ENCODE measurements around the gene FLYWCH2. TPM values are rescaled to one million over a fixed set of nuclear protein-coding genes. Genes with fewer than 3 reads are reported as not detected.

FLYWCH2 gene, protein sequence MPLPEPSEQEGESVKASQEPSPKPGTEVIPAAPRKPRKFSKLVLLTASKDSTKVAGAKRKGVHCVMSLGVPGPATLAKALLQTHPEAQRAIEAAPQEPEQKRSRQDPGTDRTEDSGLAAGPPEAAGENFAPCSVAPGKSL
- 23.2 TPM for total RNA-seq
- long read RNA-seq, transcript FLYWCH2-202 (4 exons, 1,036 nt): major isoform, 26 of 34 reads
- long read RNA-seq, partial matches to known transcripts: 1 of 34 reads
- long read RNA-seq, other reads (novel, unspliced or antisense): 7 of 34 reads

DNA sequence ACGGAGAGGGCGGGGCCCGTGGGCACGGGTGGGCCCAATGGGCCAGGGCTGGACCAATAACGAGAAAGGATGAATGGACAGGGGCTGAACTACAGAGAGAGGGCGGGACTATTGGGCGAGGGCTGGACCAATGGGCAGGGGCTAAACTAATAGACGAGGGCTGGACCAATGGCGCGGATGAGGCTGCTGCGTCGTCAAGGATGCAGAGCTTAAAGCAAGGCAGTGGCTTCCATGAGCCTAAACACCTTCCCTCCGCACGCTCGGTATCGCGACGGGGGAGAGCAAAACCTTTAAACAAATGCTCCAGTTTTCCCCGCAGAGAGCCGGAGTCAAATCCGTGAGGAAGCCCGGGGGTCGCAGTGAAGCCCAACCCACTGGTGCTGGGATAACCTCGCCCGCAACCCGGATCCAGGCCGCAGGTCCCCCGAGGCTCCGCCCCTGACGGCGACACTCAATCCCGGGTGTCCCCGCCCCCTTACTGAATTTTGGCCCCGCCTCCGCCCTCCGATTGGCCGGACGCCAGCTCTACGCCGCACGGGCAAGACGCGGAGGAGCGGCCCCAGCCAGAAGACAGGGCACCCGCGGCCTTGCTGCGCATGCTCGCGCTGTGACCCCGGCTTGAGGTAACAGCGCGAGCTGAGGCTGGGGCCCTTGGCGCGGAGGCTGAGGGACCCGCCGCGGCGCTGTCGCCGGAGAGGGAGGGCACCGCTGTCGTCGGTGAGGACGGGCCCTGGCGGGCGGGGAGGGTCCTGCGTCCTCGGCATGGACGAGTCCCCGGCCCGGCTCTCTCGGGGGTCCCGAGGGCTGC is at the start of gene FLYWCH2:
Gene FLYWCH2, plus strand, starts transcription at position 566 of the 808 bp plus-strand sequence. CDS start 13,235 bp downstream, outside the sequence.
- intact Hi-C loops (cut with micrococcal nuclease): no loop called here
- Histone ChIP-seq H3K4me3 (peak within 1 kb of the TSS; percentile 93), H3K4me1 (peaks cover 17% of the 10 kb centered on the region), H3K36me3 (no peaks in the 10 kb centered on the region), H3K9me3 (replicated peaks) (peaks cover 5% of the 10 kb centered on the region), H3K27ac (replicated peaks) (peak within 1 kb of the TSS; percentile 97), H3K27me3 (ENCODE audit: low read depth) (no peaks in the 10 kb centered on the region)
- TF ChIP-seq, protein P1, sequence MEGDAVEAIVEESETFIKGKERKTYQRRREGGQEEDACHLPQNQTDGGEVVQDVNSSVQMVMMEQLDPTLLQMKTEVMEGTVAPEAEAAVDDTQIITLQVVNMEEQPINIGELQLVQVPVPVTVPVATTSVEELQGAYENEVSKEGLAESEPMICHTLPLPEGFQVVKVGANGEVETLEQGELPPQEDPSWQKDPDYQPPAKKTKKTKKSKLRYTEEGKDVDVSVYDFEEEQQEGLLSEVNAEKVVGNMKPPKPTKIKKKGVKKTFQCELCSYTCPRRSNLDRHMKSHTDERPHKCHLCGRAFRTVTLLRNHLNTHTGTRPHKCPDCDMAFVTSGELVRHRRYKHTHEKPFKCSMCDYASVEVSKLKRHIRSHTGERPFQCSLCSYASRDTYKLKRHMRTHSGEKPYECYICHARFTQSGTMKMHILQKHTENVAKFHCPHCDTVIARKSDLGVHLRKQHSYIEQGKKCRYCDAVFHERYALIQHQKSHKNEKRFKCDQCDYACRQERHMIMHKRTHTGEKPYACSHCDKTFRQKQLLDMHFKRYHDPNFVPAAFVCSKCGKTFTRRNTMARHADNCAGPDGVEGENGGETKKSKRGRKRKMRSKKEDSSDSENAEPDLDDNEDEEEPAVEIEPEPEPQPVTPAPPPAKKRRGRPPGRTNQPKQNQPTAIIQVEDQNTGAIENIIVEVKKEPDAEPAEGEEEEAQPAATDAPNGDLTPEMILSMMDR (IDR thresholded peaks at IDR 0.05; ENCODE audit: borderline replicate concordance): peak; percentile 34
- peak; percentile 99 for DNase-seq

DNA sequence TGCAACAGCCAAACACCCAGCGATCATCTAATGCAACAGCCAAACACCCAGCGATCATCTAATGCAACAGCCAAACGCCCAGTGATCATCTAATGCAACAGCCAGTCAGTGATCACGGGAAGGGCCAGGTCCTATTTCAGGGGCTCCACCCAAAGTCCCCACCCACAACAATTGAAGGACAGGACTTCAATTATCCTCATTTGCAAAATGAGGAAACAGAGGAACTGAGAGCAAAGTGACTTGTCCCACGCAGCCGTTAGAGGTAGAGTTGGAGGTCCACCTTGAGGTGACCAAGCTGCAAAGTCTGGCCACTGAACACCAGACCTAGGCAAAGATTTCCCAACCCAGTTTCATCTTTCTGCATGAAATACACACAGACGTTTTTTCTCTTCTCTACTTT is 49.2 kb upstream of the FLYWCH2 start:
- DNase-seq: no peak
- Histone ChIP-seq H3K4me3 (no peak overlapping the region), H3K4me1 (no peaks in the 10 kb centered on the region), H3K27ac (replicated peaks) (no peak overlapping the region), H3K36me3 (no peaks in the 10 kb centered on the region), H3K27me3 (ENCODE audit: low read depth) (peaks cover 71% of the 10 kb centered on the region), H3K9me3 (replicated peaks) (no peaks in the 10 kb centered on the region)
- intact Hi-C loops (cut with micrococcal nuclease): no loop called here
- TF ChIP-seq, protein P1 (IDR thresholded peaks at IDR 0.05; ENCODE audit: borderline replicate concordance): no peak

DNA sequence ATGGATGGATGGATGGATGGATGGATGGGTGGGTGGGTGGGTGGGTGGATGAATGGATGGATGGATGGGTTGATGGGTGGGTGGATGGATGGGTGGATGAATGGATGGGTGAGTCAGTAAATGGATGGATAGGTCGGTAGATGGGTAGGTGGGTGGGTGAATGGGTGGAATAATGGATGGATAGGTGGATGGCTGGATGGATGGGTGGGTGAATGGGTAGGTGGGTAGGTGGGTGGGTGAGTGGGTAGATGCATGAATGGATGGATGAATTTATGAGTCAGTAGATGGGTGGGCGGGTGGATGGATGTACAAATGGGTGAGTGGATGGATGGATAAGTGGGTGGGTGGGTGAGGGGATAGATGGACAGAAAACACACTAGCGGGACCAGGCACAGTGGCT is 48.0 kb upstream of the FLYWCH2 start:
- intact Hi-C loops (cut with micrococcal nuclease): no loop called here
- DNase-seq: no peak
- Histone ChIP-seq H3K27ac (replicated peaks) (no peak overlapping the region), H3K36me3 (no peaks in the 10 kb centered on the region), H3K9me3 (replicated peaks) (no peaks in the 10 kb centered on the region), H3K27me3 (ENCODE audit: low read depth) (peaks cover 71% of the 10 kb centered on the region), H3K4me1 (no peaks in the 10 kb centered on the region), H3K4me3 (no peak overlapping the region)
- TF ChIP-seq, protein P1 (IDR thresholded peaks at IDR 0.05; ENCODE audit: borderline replicate concordance): no peak

DNA sequence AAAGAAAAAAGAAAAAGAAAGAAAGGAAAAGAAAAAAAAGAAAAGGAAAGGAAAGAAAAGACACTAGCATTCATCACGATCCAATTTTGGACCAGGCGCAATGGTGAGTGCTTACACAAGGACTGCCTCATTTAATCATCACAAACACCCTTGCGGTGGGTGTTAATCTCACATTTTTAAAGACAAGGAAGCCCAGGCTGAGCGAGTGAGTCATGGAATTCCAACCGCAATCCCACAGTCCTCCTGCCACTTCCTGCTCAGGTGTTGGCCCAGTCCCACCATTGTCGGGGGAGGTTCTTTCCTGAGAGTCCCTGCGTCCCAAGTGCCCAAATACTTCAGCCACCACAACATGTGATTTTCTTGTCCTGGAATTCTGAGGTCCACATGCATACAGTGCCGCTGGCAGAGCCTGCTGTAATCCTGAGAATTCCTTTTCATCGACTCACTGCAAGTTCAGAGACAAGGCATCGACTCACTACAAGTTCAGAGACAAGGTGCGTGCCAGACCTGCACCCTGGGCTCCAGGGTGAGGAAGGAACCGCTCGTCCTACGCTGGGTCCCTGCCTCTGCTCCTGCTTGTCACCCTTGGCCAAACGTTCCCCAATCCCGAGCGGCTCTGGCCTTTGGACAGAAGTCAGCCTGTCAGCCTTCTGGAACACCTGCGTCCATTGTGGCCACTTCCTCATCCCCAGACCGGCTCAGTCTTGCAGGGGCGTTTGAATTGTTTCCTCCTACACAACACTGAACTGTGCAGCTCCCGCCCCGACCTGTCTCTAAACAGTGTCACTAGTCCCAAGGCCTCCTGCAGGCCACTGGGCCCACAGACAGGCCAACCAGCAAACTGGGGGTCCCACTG is 47.1 kb upstream of the FLYWCH2 start:
- TF ChIP-seq, protein P1 (IDR thresholded peaks at IDR 0.05; ENCODE audit: borderline replicate concordance): no peak
- no peaks in the 10 kb centered on the region for H3K36me3 ChIP-seq
- no peak overlapping the region for H3K27ac ChIP-seq (replicated peaks)
- DNase-seq: no peak
- peaks cover 71% of the 10 kb centered on the region for H3K27me3 ChIP-seq (ENCODE audit: low read depth)
- no peaks in the 10 kb centered on the region for H3K9me3 ChIP-seq (replicated peaks)
- intact Hi-C loops (cut with micrococcal nuclease): no loop called here
- no peak overlapping the region for H3K4me3 ChIP-seq
- no peaks in the 10 kb centered on the region for H3K4me1 ChIP-seq

All from left ventricle myocardium inferior (tissue), 1 donor.